WTC11 (cell line): ENCODE measurements around the gene B3GAT3. TPM values are rescaled to one million over a fixed set of nuclear protein-coding genes. Genes with fewer than 3 reads are reported as not detected.
A peak's percentile ranks its signal among the peaks of the same experiment; 100 is the strongest.

ENCODE experiments used
- ARID4B ChIP-seq: sonication (generic); formaldehyde crosslinking; IDR thresholded peaks from 2 replicates; pipeline ENCODE4 v1.8.0; 2023; ENCODE audit warnings: missing genetic modification reagents, mild to moderate bottlenecking, borderline replicate concordance
- ATF1 ChIP-seq: sonication (generic); formaldehyde crosslinking; IDR thresholded peaks from 2 replicates; pipeline ENCODE4 v1.8.1; 2023; ENCODE audit warnings: mild to moderate bottlenecking, moderate library complexity, missing genetic modification reagents
- ATF2 ChIP-seq: sonication (generic); formaldehyde crosslinking; IDR thresholded peaks from 2 replicates; pipeline ENCODE4 v1.8.1; 2022; ENCODE audit warnings: low read depth, missing genetic modification reagents, borderline replicate concordance
- ERG ChIP-seq: fragments of 250-450 bp; sonication (Bioruptor Pico); IDR thresholded peaks from 2 replicates; pipeline ENCODE4 v1.8.0; 2021; ENCODE audit warnings: mild to moderate bottlenecking
- FOXK1 ChIP-seq: sonication (generic); formaldehyde crosslinking; IDR thresholded peaks from 2 replicates; pipeline ENCODE4 v1.8.0; 2022; ENCODE audit warnings: mild to moderate bottlenecking, moderate library complexity, missing genetic modification reagents
- GRHL2 ChIP-seq: fragments of 250-450 bp; sonication (Bioruptor Pico); IDR thresholded peaks from 2 replicates; pipeline ENCODE4 v1.8.0; 2022; ENCODE audit warnings: mild to moderate bottlenecking, moderate library complexity; ENCODE audit not compliant: insufficient replicate concordance, severe bottlenecking
- GTF2I ChIP-seq: fragments of 250-450 bp; sonication (Bioruptor Pico); conservative IDR thresholded peaks from 2 replicates; pipeline ENCODE4 v1.4.0; 2021; ENCODE audit warnings: mild to moderate bottlenecking
- HMGXB4 ChIP-seq: sonication (generic); formaldehyde crosslinking; IDR thresholded peaks from 2 replicates; pipeline ENCODE4 v1.8.1; 2023; ENCODE audit warnings: mild to moderate bottlenecking, moderate library complexity, missing genetic modification reagents
- MXD4 ChIP-seq: fragments of 250-450 bp; sonication (Bioruptor Pico); IDR thresholded peaks from 2 replicates; pipeline ENCODE4 v1.8.0; 2021; ENCODE audit warnings: mild to moderate bottlenecking, moderate library complexity, borderline replicate concordance
- MYBL2 ChIP-seq: sonication (generic); formaldehyde crosslinking; IDR thresholded peaks from 2 replicates; pipeline ENCODE4 v1.8.1; 2023; ENCODE audit warnings: mild to moderate bottlenecking, moderate library complexity, missing genetic modification reagents
- NR2C2 ChIP-seq: sonication (generic); formaldehyde crosslinking; IDR thresholded peaks from 2 replicates; pipeline ENCODE4 v1.8.0; 2022; ENCODE audit warnings: mild to moderate bottlenecking, missing genetic modification reagents
- NR3C1 ChIP-seq: sonication (generic); formaldehyde crosslinking; conservative IDR thresholded peaks from 2 replicates; pipeline ENCODE4 v1.8.1; 2023; ENCODE audit warnings: low read depth, mild to moderate bottlenecking, missing genetic modification reagents
- PRDM15 ChIP-seq: sonication (generic); formaldehyde crosslinking; IDR thresholded peaks from 2 replicates; pipeline ENCODE4 v1.8.0; 2022; ENCODE audit warnings: missing genetic modification reagents
- RORB ChIP-seq: fragments of 250-450 bp; sonication (Bioruptor Pico); IDR thresholded peaks from 2 replicates; pipeline ENCODE4 v1.9.0; 2021; ENCODE audit warnings: mild to moderate bottlenecking
- TEAD1 ChIP-seq: sonication (generic); formaldehyde crosslinking; IDR thresholded peaks from 2 replicates; pipeline ENCODE4 v1.8.0; 2022; ENCODE audit warnings: mild to moderate bottlenecking, missing genetic modification reagents
- TEAD4 ChIP-seq: sonication (generic); formaldehyde crosslinking; IDR thresholded peaks from 2 replicates; pipeline ENCODE4 v1.8.0; 2022; ENCODE audit warnings: mild to moderate bottlenecking, missing genetic modification reagents
- TP53 ChIP-seq: sonication (generic); formaldehyde crosslinking; IDR thresholded peaks from 2 replicates; pipeline ENCODE4 v1.8.1; 2023; ENCODE audit warnings: mild to moderate bottlenecking, missing genetic modification reagents
- USF2 ChIP-seq: sonication (generic); formaldehyde crosslinking; IDR thresholded peaks from 2 replicates; pipeline ENCODE4 v1.8.1; 2023; ENCODE audit warnings: mild to moderate bottlenecking, missing genetic modification reagents, moderate library complexity
- ZNF138 ChIP-seq: sonication (generic); formaldehyde crosslinking; conservative IDR thresholded peaks from 2 replicates; pipeline ENCODE4 v1.8.1; 2022; ENCODE audit warnings: mild to moderate bottlenecking, moderate library complexity, missing genetic modification reagents
- ZNF263 ChIP-seq: sonication (generic); formaldehyde crosslinking; IDR thresholded peaks from 2 replicates; pipeline ENCODE4 v1.8.1; 2022; ENCODE audit warnings: low read depth, mild to moderate bottlenecking, moderate library complexity, missing genetic modification reagents
- ZNF425 ChIP-seq: fragments of 250-450 bp; sonication (Bioruptor Pico); conservative IDR thresholded peaks from 2 replicates; pipeline ENCODE4 v1.9.0; 2021; ENCODE audit warnings: mild to moderate bottlenecking
- ZNF671 ChIP-seq: fragments of 250-450 bp; sonication (Bioruptor Pico); IDR thresholded peaks from 2 replicates; pipeline ENCODE4 v1.8.0; 2021; ENCODE audit warnings: mild to moderate bottlenecking
- total RNA-seq: library from RNA; stranded (reverse); gene quantifications from 3 replicates; pipeline ENCODE4 v1.2.3, GENCODE V29; 2021

Gene B3GAT3
- total RNA-seq, 1 experiment from 2014 or later: 43.9 TPM

- TF ChIP-seq ATF2 (CRISPR knock-in tag) (no peak), ZNF263 (CRISPR knock-in tag) (no peak), ZNF425 (CRISPR knock-in tag) (peak; percentile 92), ERG (CRISPR knock-in tag) (peak; percentile 89; the same call in 1 of the 2 replicates), NR3C1 (CRISPR knock-in tag) (no peak), MYBL2 (peak; percentile 88), RORB (peak; percentile 94), PRDM15 (CRISPR knock-in tag) (peak; percentile 84), USF2 (no peak), ATF1 (0 out of 2 replicates have a peak, but pooled peaks have one; percentile 37), FOXK1 (peak; percentile 46; the same call in 1 of the 2 replicates), HMGXB4 (CRISPR knock-in tag) (no peak), TEAD1 (CRISPR knock-in tag) (peak; percentile 51; the same call in 1 of the 2 replicates), ZNF138 (CRISPR knock-in tag) (no peak), ARID4B (CRISPR knock-in tag) (0 out of 2 replicates have a peak, but pooled peaks have one; percentile 52), GRHL2 (CRISPR knock-in tag) (no peak), GTF2I (no peak), MXD4 (CRISPR knock-in tag) (no peak), TP53 (CRISPR knock-in tag) (no peak), ZNF671 (peak; percentile 91), TEAD4 (CRISPR knock-in tag) (peak; percentile 15; the same call in 1 of the 2 replicates), NR2C2 (CRISPR knock-in tag) (no peak)
Measured at GRCh38 chr11:62665075-62665598, 43.4 kb upstream of the B3GAT3 start, which contains the start of the genes C11orf98 and CSKMT (continued).
